Stimulated activated CD4-positive, alpha-beta T cell treated with anti-CD3 and anti-CD28 coated beads, Interleukin-4, amount 100 ng/mL, for 24 hours (primary cell): ENCODE results near the gene ENPP6.
"Not testable (repeated sequence)": the region's sequence is repeated elsewhere in the genome, so short reads cannot be mapped to it uniquely, and the experiment has no call there.

Experiments
- DNase-seq: peaks from one replicate; pipeline ENCODE4 v3.0.0-alpha.2; 2020

ENPP6 gene

GRCh38 chr4:184234155-184234554, 16.5 kb upstream of the ENPP6 start:
- DNase-seq: no peak

- no peak for DNase-seq
Measured at GRCh38 chr4:184232975-184233374, 15.3 kb upstream of the ENPP6 start.

GRCh38 chr4:184232202-184232601, 14.5 kb upstream of the ENPP6 start:
- no peak for DNase-seq

GRCh38 chr4:184231573-184231972, 13.9 kb upstream of the ENPP6 start:
- no peak for DNase-seq

GRCh38 chr4:184228056-184228705, 10.5 kb upstream of the ENPP6 start:
- DNase-seq: no peak

GRCh38 chr4:184216515-184216914, 1.2 kb downstream of the ENPP6 start:
- no peak for DNase-seq

- no peak for DNase-seq
Measured at GRCh38 chr4:184215709-184216328, 1.9 kb downstream of the ENPP6 start.

- no peak for DNase-seq
Measured at GRCh38 chr4:184214931-184215330, 2.7 kb downstream of the ENPP6 start.

GRCh38 chr4:184207734-184208607, 9.7 kb downstream of the ENPP6 start:
- not testable (repeated sequence) for DNase-seq

- no peak for DNase-seq
Measured at GRCh38 chr4:184205243-184205642, 12.4 kb downstream of the ENPP6 start.

- DNase-seq: no peak
Measured at GRCh38 chr4:184203300-184203699, 14.4 kb downstream of the ENPP6 start.

GRCh38 chr4:184201179-184201578, 16.5 kb downstream of the ENPP6 start:
- DNase-seq: no peak

GRCh38 chr4:184200296-184200695, 17.4 kb downstream of the ENPP6 start:
- no peak for DNase-seq

- DNase-seq: no peak
Measured at GRCh38 chr4:184199780-184200179, 17.9 kb downstream of the ENPP6 start.

- DNase-seq: no peak
Measured at GRCh38 chr4:184198190-184198589, 19.5 kb downstream of the ENPP6 start.

- DNase-seq: no peak
Measured at GRCh38 chr4:184197536-184198082, 20.1 kb downstream of the ENPP6 start.

GRCh38 chr4:184196730-184197385, 20.8 kb downstream of the ENPP6 start:
- no peak for DNase-seq

GRCh38 chr4:184193556-184194525, 23.8 kb downstream of the ENPP6 start:
- no peak for DNase-seq

- no peak for DNase-seq
Measured at GRCh38 chr4:184192933-184193332, 24.7 kb downstream of the ENPP6 start.

GRCh38 chr4:184191267-184191666, 26.4 kb downstream of the ENPP6 start:
- no peak for DNase-seq

GRCh38 chr4:184190711-184191110, 27.0 kb downstream of the ENPP6 start:
- no peak for DNase-seq

- DNase-seq: no peak
Measured at GRCh38 chr4:184189966-184190365, 27.7 kb downstream of the ENPP6 start.
